ENCODE data around the gene MAPK8IP3.

MAPK8IP3 gene

DNA sequence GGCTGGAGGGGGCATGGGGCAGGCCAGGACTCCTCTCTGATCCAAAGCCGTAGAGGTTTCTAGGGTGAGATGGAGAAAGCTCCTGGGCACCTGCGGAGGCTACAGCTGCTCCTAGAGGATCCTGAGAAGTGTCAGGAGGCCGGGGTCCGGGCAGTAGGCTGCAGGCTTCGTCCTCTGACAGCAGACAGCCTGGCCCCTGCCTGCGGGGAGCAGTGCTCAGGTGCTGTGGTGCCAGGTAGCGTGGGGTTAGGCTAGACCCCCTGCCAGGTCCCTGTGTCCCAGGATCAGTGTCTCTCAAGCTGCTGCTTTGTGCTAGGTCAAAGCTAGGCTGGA, 68.4 kb downstream of the MAPK8IP3 start:
- no peak for TF ChIP-seq CTCF (IDR thresholded peaks at IDR 0.05)

GRCh38 chr16:1775006-1775845, 69.2 kb downstream of the MAPK8IP3 start:
- no peak for TF ChIP-seq CTCF (IDR thresholded peaks at IDR 0.05)

DNA sequence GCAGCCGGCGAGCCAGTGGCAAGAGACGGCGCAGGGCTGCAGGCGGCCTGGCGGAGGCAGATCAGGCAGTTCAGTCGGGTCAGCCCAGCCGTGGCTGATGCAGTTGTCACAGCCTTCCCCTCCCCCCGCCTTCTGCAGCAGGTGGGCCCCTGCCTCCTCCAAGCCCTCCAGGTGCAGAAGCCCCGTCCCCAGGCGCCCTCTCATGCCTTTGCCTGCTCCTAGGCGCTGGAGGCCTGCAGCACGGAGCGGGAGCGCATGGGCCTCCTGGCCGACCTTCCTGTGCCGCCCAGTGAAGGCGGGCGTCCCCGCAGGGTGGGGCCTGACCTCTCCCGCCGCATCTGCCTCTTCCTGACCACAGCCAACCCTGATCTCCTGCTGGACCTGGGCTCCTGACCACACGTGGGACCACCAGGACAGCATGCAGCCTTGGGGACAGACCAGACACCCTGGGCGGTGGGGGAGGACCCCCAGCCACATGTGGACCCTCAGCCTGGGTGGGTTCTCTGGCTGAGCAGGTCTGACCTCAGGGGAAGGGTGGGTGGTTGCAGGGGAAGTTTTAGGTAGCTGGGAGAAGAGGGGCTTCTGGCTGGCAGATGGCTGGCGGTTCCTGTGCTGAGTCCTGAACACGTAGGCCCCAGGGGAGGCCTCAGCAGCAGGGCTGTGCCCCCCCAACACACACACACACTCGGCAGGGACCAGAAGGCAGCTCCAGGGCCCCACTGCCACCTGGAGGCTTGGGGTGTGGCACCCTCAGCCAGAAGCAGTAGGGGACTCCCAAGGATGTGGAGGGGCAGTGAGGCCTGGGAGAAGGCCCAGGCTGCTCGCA, 70.1 kb downstream of the MAPK8IP3 start:
- no peak for TF ChIP-seq CTCF (IDR thresholded peaks at IDR 0.05)

DNA sequence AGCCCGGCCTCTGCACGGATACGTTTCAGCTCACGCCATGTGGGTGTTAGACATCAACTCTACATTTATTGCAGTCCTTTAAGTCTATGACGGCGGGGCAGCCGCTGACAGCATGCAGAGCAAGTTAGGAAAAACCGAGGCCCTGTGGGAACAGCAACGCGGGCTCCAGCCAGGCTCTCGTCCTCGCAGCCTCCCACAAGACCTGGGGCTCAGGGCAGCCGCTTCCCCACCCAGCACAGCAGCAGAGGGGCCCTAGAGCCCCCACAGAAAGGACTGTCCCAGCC, 70.6 kb downstream of the MAPK8IP3 start:
- no peak for TF ChIP-seq CTCF (IDR thresholded peaks at IDR 0.05)

GRCh38 chr16:1776991-1777374, 71.0 kb downstream of the MAPK8IP3 start:
- no peak for TF ChIP-seq CTCF (IDR thresholded peaks at IDR 0.05)

- TF ChIP-seq CTCF (IDR thresholded peaks at IDR 0.05): no peak
These were observed 71.6 kb downstream of the MAPK8IP3 start for GRCh38 chr16:1777375-1778199.

Measured in LNCAP (cell line).